ENCODE measurements around the gene FRAT1. TPM values are rescaled to one million over a fixed set of nuclear protein-coding genes. Genes with fewer than 3 reads are reported as not detected.
"Not testable (repeated sequence)": the region's sequence is repeated elsewhere in the genome, so short reads cannot be mapped to it uniquely, and the experiment has no call there.

Gene FRAT1, protein sequence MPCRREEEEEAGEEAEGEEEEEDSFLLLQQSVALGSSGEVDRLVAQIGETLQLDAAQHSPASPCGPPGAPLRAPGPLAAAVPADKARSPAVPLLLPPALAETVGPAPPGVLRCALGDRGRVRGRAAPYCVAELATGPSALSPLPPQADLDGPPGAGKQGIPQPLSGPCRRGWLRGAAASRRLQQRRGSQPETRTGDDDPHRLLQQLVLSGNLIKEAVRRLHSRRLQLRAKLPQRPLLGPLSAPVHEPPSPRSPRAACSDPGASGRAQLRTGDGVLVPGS
- 3.7 and 5.8 TPM in 2 replicates for total RNA-seq (2014; rRNA removed; shearing (Covaris generic))

DNA sequence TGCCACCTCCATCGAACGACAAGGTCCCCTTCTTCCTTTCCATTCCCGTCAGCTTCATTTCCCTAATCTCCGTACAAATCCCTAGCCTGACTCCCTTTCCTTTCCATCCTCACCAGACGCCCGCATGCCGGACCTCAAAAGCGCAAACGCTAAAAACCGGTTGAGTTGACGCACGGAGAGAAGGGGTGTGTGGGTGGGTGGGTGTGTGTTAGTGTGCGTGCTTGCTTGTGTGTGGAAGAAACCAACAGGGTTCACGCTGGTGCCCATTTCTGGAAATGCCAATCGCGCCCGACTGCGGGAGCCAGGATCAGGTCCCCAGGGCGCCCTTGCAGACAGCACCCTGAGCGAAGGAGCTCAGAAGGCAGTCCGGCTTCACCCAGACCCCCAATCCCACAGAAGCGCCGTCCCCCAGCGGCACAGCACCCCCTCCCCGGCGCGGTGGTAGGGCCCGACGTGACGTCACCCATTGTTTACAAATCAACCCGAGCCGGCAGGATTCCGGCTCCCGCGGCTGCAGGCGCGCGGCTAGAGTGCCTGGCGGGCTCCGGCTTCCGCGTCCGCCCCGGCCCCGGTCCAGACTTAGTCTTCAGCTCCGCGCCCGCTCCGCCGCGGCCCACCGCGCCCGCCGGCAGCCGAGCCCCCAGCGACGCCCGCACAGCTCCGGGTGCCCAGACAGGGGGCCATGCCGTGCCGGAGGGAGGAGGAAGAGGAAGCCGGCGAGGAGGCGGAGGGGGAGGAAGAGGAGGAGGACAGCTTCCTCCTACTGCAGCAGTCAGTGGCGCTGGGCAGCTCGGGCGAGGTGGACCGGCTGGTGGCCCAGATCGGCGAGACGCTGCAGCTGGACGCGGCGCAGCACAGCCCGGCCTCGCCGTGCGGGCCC lies at the start of gene FRAT1:
Gene FRAT1 (plus strand): TSS at position 500 of the 880 bp plus-strand sequence. CDS start 183 bp downstream, at position 683.
- peak; percentile 87 for DNase-seq (ENCODE audit: low spot score)

DNA sequence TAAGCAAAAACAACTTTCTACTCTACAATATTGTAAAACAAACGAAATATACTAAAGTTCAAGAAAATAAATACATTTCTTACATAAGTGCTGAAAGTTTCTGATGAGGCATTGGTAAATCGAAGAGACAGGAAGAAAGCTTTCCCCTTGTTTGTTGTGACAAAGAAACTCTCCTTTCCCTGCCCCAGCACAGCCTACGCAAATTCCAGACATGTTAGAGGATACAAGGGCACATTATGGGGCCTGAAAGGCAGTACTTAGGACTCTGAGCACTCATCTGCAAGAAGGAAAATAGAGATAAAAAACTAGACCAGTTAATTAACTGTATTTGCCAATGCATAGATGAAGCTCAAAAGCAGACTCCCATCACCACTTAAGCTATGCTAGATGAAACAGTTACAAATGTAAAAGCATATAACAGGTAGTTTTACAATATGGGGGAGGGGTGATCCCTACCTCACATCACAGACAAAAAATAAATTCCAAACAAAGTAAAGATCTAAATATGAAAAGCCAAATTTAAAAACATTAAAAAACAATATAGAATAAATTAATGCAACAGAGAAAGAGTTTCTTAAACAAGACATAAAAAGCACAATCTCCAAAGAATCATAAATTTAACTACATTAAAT lies 48.4 kb upstream of the FRAT1 start:
- DNase-seq (ENCODE audit: low spot score) = no peak

DNA sequence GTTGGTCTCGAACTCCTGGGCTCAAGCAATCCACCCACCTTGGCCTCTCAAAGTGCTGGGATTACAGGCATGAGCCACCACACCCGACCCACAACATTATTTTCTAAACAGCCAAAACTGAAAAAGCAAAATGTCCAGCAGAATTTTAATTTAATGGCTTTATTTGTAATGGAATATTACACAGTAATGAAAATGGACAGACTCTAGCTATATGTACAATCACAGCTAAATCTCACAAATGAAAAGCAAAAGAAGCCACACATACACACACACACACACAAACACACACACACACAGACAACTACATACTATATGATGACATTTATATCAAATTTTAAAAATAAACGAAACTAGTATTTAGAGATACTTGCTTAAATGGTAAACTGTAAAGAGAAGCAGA lies 45.4 kb upstream of the FRAT1 start:
- no peak for DNase-seq (ENCODE audit: low spot score)

DNA sequence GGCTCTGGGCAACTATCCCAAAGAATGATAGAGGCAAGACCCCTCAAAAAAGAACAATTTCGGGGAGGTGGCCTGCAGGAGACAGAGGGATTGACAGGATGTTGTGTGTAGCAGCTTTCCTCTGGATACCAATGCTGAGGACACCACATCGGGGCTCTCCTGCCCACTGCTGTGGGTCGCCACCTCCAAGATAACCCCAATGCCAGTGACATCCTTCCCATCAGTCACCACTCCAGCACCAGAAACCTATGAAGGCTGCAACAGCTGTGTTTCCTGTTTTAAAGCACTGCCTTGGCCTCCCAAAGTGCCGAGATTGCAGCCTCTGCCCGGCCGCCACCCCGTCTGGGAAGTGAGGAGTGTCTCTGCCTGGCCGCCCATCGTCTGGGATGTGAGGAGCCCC lies 44.2 kb upstream of the FRAT1 start:
- no peak for DNase-seq (ENCODE audit: low spot score)

DNA sequence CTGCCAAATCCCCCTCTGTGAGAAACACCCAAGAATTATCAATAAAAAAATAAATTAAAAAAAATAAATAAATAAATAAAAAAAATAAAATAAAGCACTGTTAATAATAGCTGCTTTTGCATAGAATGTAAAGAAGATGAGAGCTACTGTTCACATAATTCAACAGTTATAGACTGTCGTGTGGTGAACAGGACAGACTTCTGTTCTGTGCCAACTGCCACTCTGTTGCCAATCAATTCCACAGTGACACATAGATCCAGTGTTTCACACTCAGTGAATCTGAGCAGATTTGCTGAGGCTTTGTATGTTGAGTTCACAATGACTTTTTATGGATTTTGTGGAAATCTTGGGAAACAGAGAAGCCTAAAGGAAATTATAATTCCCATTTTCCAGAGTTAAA lies 41.5 kb upstream of the FRAT1 start:
- DNase-seq (ENCODE audit: low spot score) = no peak

DNA sequence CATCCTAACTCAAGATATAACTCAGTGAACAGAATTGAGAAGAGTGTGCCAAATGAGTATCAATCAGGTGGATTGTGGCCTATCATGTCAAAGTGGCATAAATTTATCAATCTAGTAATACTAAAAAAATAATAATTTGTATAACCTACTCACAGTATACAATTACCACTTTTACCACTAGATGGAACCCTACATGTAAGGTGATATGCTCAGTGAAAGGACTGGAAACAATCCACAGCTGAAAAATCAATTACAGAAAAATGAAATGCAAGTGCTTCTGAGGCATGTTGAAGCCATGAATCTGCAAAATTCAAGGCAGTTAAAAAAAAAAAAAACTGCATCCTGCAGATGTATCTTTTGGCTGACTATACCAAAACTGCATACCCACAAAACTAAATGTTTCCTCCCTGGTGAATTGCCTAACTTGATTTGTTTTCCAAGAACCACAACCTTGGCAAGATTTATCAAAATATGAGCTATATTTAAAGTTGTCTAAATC lies 40.5 kb upstream of the FRAT1 start:
- DNase-seq (ENCODE audit: low spot score) = peak; percentile 59

DNA sequence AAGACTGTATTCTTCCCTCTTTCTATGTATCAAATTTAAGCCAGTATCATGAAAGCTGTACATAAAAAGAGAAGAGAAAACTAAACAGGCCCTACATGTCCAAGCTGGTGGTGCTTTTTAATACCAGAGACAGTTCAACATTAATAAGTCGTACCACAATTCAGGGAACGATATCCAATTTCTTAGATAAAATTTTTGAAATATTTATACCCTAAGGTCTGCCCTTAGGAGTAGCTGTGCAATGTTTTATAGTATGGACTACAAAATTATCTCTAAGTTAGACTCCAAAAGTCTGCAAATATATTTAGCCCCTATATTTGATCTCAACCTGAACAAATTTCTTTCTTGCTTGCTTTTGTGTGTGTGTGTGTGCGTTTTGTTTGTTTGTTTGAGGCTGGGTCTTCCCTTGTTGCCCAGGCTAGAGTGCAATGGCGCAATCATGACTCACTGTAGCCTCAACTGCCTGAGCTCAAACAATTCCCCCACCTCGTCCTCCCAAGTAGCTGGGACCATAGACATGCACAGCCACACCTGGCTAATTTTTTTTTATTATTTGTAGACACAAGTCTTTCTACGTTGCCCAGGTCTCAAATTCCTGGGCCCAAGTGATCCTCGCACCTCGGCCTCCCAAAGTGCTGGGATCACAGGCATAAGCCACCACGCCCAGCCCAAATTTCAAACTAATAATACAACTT lies 39.8 kb upstream of the FRAT1 start:
- DNase-seq (ENCODE audit: low spot score) = no peak

DNA sequence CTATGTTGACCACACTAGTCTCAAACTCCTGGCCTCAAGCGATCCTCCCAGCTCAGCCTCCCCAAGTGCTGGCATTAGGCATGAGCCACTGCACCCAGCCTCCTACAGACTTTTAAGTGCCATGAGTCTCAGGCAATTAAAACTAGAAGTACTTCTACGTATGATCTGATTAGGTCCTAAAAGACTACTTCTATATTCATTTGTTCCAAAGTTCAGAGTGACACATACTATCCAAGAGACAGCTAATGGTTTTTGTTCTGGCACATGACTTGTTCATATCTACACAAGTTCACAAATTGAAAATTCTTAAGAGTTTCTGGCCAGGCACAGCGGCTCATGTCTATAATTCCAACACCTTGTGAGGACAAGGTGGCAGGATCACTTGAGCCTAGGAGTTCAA lies 38.3 kb upstream of the FRAT1 start:
- no peak for DNase-seq (ENCODE audit: low spot score)

DNA sequence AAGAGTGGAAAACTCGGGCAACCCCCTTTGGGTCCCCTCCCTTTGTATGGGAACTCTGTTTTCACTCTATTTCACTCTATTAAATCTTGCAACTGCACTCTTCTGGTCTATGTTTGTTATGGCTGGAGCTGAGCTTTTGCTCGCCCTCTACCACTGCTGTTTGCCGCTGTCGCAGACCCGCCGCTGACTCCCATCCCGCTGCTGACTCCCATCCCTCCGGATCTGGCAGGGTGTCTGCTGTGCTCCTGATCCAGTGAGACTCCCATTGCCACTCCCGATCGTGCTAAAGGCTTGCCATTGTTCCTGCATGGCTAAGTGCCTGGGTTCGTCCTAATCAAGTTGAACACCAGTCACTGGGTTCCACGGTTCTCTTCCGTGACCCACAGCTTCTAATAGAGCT lies 29.0 kb upstream of the FRAT1 start:
- not testable (repeated sequence) for DNase-seq (ENCODE audit: low spot score)

DNA sequence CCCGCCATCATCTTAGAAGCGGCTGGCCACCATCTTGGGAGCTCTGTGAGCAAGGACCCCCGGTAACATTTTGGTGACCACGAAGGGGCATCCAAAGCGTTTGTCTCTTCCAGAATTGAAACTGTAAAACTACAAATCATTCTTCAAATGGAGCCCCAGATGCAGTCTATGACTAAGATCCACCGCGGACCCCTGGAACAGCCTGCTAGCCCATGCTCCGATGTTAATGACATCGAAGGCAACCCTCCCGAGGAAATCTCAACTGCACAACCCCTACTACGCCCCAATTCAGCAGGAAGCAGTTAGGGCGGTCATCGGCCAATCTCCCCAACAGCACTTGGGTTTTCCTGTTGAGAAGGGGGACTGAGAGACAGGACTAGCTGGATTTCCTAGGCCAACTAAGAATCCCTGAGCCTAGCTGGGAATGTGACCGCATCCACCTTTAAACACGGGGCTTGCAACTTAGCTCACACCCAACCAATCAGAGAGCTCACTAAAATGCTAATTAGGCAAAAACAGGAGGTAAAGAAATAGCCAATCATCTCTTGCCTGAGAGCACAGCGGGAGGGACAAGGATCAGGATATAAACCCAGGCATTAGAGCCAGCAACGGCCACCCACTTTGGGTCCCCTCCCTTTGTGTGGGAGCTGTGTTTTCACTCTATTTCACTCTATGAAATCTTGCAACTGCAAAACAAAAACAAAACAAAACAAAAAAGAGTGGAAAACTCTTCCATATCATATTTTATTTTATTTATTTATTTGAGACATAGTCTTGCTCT lies 28.3 kb upstream of the FRAT1 start:
- not testable (repeated sequence) for DNase-seq (ENCODE audit: low spot score)

DNA sequence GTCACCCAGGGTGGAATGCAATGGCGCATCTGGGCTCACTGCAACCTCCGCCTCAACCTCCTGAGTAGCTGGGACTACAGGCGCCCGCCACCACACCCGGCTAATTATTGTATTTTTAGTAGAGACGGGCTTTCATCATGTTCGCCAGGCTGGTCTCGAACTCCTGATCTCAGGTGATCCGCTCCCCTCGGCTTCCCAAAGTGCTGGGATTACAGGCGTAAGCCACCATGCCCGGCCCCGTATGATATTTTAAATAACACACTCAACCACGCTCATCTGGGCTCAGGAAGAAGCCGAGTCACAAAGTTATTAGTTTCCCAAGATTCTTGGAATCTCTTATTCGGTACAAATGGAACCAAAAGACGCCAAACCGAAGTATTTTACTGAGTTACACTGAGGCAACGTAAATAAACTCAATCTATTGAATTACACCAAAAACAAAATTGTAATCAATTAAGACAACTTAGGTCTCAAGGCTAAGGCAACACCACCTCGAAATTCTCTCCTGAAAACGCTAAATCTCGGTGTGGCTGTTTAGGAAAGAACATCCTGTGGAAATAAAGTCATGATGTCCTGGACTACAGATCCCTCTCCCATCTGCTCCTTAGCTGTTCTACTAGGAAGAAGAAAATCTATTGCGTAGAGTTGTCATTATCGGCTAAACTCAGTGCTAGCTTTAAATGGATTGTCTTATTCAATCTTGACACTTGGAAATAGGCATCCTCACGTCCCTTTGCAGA lies 27.5 kb upstream of the FRAT1 start:
- no peak for DNase-seq (ENCODE audit: low spot score)

DNA sequence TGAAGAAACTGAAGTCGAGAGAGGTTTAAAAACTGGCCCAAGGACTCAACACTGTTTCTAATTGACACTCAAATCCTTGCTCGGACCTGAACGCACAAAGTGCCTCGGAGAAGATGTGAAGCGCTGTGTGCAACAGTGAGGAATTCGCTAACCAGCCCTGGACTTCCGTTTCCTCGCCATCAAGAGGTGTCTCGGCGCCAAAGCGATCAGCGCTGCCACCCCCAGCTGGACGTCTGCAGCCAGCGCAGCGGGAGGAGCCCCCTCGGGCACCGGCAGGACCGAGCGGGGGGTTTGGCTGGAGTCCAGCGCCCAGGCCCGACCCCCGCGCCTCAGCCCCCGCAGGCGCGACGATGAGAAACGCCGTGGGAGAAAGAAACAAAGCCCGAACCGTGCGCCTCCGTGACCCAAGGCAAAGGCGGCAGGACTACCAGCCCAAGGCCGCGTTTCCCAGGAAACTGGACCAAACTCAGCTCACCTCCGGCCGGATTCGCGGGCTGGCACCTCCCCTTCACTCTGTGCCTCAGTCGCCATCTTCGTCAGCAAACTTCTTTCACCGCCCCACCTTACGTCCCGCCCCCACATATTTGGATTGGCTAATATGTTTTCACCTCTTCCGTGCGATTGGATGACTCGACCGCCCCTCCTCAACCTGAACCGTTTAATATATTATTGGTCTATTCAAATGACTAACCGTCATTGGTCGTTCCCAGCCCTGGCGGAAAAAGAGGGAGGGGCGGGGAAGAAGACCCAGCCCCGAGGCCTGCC lies 26.8 kb upstream of the FRAT1 start, which contains the start of gene ARHGAP19:
Gene ARHGAP19 (minus strand): TSS at position 541 of the 765 bp plus-strand sequence. CDS start 10 bp downstream, at position 531.
- DNase-seq (ENCODE audit: low spot score) = peak; percentile 97

DNA sequence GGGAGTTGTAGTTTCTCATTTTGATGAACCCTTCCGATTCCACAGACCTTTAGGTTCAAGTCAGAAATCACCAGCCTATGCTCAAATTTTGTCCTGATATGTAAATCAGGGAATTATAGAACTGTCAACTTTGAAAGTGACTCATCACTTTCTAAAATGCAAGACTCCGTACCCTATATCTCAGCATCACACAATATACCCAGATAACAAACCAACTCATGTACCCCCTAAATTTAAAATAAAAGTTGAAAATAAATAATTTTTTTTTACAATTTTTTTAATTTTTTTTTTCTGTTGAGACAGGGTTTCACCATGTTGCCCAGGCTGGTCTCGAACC lies 26.2 kb upstream of the FRAT1 start:
- no peak for DNase-seq (ENCODE audit: low spot score)

DNA sequence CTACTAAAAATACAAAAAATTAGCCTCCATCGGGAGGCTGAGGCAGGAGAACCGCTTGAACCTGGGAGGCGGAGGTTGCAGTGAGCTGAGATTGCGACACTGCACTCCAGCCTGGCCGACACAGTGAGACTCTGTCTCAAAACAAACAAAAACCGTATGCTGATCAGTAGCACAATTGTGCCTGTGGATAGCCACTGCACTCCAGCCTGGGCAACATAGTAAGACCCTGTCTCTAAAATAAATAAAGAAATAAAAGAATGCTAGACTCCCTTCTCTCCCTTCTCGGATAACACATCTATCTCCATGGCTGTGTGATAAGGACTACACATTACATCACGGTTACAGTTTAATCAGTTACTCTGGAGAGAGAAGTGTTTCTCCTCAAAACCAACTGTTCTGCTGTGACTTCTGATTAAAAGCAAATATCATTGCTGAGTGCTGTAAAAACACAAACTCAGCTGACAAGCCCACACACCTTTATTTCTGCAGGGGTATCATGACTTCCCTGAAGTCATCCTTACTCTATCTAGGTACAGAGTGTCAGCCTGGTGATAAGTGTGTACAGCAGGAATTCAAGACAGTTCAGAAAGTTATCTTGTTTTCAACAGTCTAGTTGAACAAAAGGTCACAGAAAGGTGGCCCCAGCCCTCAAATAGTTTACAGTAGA lies 21.4 kb upstream of the FRAT1 start:
- no peak for DNase-seq (ENCODE audit: low spot score)

DNA sequence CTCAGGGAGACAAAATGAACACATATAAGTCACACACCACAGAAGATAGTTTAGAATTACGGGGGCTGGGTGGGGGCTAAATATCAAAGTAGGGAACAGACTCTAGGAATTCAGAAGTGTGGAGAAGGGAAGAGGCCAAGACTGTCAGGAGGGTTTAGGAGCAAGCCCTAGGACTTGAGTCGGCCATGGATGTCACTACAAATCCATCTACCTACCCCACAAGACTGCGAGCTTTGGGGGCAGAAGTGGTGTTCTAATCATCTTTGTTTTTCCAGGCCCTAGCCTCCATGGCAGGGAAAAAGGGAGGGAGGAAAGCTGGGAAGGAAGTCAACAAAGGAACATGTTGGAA lies 20.9 kb upstream of the FRAT1 start:
- DNase-seq (ENCODE audit: low spot score) = no peak

DNA sequence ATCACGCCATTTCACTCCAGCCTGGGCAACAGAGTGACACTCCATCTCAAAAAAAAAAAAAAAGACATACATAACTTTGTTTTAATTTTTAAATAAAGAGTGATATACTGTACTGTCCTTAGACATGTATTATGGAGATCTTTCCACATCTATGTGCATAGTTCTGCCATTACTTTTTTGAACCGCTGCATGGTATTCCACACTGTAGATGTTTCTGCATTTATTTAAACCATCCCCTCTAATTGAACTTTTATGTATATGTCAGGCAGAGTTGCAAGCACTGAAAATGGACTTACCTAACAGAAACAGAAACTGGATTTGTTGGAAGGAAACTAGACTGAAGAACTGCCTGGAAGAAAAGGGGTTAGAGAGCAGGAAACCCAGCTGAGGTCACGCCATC lies 18.1 kb upstream of the FRAT1 start:
- DNase-seq (ENCODE audit: low spot score) = no peak

DNA sequence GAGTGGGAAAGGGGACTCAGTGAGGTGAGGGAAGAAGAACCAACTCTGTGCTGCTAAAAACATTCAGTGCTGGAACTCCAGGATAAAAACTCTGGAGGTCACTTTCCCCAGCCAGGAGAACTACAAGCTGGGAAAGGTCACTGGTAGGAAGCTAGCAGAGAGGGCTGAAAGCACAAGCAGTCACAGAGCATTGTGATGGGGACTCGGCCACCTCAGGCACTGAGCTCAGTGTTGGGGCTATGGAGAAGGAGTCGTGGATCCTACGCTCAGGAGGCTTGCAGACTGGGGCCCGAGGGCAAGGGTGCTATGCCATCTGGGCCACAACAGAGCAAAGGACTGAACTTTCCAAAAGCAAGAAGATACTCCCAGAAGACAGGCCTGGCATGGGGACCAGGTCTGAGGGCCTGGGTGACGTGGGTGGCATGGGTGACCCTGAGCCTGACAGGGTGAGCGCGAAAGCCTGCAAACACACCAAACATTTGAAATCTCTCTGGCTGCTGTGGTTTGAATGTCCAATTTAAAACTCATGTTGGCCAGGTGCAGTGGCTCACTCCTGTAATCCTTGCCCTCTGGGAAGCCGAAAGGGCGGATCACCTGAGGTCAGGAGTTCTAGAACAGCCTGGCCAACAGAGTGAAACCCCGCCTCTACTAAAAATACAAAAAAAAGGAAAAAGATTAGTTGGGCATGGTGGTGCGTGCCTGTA lies 16.8 kb upstream of the FRAT1 start:
- DNase-seq (ENCODE audit: low spot score) = no peak

DNA sequence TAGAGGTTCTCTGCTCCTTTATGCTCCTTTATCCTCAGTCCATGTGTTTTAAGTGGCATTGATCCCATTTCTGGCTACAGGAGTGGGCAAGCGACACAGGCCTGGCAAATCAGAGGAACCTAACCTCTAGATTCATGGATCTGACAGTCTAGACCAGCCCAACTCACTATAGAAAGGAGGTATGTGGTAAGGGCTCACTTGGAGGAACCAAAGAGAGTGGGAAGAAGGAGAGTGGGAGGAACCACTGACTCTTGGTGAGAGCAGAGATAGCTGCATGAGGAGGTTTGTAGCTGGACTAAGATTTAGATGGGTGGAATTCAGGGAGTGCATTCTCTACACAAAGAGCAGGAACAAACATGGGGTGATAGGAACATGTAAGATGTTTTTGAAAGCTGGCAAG lies 11.6 kb upstream of the FRAT1 start:
- DNase-seq (ENCODE audit: low spot score) = no peak

All from HT-29 (cell line).